Measurements from ENCODE around the gene ATG7.
"Not testable (repeated sequence)": the region's sequence is repeated elsewhere in the genome, so short reads cannot be mapped to it uniquely, and the experiment has no call there.

Gene ATG7

DNA sequence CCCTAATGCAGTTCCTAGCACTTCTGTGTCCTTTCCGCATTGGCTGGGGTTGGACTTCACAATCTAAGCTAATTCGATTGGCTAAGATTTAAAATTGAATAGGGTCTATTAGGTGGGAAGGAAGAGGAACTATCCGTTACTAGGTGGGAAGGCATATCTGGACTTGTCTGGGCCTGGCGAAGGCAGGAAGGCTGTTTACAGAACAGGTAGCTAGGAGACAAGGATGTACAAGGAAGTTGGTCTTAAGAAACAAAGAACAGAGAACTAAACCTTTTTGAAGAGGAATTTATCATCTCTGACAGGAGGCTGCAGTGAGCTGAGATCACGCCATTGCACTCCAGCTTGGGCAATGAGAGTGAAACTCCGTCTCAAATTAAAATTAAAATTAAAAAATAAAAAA lies 17.3 kb upstream of the ATG7 start:
- no peak for DNase-seq (ENCODE audit: low read depth in 2 of 2)

DNA sequence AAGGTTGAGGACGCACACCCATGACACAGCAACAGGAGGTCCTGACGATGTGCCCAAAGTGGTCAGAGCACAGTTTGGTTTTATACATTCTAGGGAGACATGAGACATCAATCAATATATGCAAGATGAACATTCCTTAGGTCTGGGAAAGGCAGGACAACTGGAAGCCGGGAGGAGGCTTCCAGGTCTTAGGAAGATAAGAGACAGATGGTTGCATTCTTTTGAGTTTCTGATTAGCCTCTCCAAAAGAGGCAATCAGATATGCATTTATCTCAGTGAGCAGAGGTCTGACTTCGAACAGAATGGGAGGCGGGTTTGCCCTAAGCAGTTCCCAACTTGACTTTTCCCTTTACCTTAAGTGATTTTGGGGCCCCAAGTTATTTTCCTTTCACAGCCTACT lies 16.7 kb upstream of the ATG7 start:
- not testable (repeated sequence) for DNase-seq (ENCODE audit: low read depth in 2 of 2)

DNA sequence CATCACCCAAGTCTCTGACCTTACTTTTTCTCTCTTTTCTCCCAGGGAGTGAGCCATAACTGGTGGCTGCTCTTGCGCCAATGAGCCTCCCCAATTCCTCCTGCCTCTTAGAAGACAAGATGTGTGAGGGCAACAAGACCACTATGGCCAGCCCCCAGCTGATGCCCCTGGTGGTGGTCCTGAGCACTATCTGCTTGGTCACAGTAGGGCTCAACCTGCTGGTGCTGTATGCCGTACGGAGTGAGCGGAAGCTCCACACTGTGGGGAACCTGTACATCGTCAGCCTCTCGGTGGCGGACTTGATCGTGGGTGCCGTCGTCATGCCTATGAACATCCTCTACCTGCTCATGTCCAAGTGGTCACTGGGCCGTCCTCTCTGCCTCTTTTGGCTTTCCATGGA lies 13.2 kb upstream of the ATG7 start:
- no peak for DNase-seq (ENCODE audit: low read depth in 2 of 2)

DNA sequence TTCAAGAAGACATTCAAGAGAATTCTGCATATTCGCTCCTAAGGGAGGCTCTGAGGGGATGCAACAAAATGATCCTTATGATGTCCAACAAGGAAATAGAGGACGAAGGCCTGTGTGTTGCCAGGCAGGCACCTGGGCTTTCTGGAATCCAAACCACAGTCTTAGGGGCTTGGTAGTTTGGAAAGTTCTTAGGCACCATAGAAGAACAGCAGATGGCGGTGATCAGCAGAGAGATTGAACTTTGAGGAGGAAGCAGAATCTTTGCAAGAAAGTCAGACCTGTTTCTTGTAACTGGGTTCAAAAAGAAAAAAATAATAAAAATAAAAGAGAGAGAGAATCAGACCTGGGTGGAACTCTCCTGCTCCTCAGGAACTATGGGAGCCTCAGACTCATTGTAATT lies 11.7 kb upstream of the ATG7 start:
- no peak for DNase-seq (ENCODE audit: low read depth in 2 of 2)

DNA sequence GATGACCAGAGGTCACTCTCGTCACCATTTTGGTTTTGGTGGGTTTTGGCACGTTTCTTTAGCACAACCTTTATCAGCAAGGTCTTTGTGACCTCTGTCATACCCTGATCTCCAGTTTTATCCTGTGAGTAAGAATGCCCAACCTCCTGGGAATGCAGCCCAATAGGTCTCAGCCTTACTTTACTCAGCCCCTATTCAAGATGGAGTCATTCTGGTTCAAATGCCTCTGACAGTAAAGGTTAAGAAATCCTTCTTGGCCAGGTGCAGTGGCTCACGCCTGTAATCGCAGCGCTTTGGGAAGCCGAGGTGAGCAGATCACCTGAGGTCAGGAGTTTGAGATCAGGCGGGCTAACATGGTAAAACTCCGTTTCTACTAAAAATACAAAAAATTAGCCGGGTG lies 3.2 kb upstream of the ATG7 start:
- no peak for DNase-seq (ENCODE audit: low read depth in 2 of 2)

DNA sequence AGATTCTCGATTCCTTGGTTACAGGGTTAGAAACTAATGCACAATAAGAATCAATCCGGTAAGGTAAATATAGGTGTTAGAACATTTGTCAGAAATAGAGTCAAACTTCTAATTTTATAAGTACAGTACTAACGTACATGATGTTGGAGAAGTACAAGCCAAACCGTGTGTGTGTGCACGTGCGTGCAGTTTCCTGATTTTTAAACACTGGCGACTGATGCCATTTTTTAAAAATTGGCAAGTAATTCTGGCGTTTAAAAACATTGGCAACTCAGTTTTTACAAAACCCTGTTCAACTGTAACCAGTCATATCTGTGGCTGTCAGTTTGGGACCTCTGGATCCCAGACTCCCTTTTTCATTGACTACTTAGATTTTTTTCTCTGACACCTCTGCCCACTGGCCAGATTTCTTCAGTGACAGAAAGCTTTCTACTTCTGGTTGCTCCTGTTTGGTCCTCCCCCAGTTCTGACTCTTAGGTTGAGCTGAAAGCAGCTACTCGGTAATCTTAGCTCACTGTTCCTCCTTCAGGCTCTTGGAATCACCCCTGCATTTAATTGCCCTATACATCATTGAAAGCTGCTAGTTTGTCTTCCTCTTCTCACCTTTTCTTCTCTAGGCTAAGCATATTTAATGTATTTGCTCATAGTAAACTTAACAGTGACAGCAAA lies 843 bp downstream of the ATG7 start:
- no peak for DNase-seq (ENCODE audit: low read depth in 2 of 2)

DNA sequence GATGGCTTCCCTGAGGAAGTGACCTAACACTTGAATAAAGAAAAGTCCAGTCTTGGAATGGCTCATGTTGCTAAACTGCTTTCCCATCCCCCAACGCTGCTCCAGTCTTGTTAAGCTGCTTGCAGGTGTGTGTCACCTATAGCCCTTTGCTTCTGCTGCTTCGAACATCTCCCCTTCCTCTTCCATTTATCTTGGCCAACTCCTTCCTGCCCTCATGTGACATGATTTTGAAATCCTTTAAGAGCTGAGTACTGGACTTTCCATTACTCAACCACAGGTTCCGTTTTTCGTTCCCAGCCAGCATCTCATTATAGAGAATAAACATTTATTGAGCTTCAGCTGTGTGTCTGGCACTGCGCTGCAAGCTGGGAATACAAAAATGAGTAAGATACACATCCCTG lies 1.7 kb downstream of the ATG7 start:
- no peak for DNase-seq (ENCODE audit: low read depth in 2 of 2)

DNA sequence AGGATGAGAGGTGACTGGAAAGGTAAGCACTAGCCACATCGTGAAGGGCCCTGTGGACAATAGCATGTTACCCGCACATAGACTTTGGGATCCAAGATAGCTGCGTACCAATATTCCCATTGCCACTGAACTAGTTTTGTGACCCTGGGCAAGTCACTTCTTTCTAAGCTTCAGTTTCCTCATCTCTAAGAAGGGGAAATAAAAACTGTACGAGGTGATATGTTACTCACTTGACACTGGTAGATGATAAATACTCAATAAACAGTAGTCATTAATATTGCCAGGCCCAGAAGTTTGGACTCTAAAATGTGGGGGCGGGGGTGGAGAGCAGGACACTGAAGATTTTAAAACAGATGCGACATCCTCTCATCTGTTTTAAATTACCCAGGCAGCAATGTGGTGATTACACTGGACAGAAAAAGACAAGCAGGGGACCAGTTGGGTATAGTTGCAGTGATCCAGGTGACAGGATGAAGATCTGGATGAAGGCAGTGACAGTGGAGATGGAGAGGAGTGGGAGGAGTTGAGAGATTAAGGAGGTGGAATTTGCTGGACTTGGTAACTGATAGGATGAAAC lies 2.5 kb downstream of the ATG7 start:
- DNase-seq (ENCODE audit: low read depth in 2 of 2): no peak

DNA sequence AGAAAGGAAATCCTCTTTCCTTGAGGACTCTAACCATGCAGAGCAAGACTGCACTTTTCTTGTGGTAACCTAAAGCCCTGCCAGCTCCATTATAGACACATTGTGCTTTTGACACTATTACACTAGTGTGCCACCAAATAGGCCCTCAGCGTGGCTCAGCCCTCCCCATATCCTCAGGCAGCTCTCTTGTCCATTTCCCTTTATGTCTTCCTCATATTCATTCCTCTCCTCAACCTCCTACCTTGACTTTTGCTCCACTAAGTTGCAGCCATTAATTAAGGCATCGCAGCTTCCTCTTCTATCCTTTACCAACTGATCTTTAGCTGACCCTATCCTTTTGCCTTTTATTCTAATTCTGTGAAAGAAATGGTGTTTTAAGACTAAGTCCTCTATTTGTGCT lies 3.7 kb downstream of the ATG7 start:
- DNase-seq (ENCODE audit: low read depth in 2 of 2): no peak

DNA sequence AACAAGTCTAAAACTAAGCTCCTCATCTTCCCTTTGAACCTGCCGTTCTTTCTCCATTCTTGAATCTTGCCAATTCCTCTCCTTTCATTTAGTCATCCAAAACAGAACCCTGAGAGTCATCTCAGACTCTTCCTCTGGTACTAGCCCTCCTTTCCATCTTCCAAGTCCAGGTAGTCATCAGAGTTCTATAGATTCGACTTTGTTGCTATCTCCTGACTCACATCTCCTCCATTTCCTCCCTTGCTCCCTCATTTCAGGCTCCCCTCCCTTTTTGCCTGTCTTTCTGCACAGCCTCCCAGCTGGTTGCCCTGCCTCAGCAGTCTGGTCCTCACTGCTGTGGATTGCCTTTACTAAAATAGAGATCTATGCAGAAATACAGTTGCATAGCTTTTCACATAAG lies 4.7 kb downstream of the ATG7 start:
- DNase-seq (ENCODE audit: low read depth in 2 of 2): no peak

DNA sequence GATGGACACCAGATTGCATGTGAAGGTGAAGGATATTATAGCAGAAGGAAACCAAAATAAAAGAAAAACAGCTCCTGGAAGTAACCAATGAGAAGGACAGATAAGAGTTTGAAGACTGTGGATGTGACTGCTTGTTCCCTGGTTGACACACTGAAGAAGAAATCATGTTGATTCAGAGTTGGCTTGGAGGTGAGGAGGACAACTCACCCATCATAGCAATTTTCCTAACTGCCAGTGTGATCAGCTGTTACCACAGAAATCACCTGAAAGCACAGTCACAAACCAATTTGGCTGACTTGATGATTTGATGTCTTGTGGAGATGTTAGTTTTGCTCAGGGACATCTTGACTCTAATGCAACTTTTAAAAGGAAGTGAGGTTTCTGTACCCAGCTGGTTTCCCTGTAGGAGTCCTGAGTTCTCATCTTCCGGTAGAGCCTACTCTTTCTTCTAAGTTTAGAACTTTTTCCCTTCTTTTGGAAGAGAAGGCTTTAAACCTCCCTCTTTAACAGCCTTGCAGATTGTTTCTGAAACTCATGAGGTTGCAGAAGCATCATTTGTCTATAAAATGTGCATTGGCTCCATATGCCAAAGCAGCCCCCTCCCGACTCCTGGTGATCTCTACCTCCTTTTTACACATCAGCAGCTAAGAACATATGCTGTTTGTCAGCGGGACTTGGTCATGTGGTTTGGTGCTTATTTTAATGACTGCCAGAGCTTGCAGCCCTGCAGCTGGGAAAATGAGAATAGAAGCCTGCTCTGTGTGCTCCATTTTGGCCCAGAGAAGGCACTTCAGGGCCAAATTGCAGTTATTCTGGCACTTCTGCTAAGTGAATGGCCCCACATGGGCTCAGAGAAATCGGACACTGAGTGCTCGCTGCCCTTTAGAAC lies 10.3 kb downstream of the ATG7 start:
- DNase-seq (ENCODE audit: low read depth in 2 of 2): no peak

DNA sequence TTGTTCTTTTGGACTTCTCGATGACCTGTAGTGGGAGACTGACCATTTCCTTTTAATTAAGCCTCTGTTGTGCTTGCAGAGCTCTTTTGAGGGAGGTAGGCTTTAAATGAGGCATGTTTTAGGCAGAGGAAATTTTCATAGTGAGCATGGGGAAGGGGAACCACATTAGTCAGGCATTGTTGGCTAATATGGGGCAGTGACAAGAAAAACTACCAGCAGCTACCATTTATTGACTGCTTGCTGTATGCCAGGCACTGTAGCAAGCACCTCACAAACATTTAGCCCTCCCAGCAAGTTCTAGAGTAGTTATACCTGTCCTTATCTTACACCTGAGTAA lies 10.9 kb downstream of the ATG7 start:
- DNase-seq (ENCODE audit: low read depth in 2 of 2): no peak

DNA sequence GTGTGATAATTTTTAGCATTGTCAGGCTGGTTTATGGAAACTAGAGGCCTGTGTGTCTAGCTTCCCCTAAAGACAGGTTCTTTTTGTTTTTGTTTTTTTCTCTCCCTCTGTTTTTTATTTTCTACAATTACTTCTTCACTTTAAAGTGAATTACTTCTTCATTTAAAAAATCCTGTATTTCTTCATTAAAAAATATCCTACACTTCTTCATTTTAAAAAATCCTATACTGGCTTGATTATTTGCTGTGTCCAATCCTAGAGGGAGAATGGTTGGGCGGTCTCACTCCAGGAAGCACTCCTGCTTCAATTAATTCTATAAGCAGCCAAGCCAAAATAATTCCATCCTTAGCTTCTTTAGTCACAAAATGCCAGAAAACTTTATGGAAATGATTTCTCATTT lies 11.8 kb downstream of the ATG7 start:
- DNase-seq (ENCODE audit: low read depth in 2 of 2): no peak

DNA sequence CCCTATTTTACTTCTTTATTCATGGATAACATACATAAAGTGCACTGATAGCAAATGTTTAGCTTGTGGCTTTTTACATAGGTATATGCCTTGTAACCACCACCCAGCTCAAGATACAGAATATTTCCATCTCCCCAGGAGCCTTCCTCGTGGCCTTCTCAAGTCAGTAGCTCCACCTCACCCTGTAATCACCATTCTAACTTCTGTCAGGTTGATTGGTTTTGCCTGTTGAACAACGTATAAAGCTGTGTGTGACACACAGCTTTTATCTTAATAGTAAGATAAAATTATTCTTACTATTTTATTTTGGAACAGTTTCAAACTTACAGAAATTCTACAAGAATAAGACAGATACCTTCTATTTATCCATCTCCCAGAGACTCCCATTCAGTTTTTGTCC lies 13.3 kb downstream of the ATG7 start:
- no peak for DNase-seq (ENCODE audit: low read depth in 2 of 2)

DNA sequence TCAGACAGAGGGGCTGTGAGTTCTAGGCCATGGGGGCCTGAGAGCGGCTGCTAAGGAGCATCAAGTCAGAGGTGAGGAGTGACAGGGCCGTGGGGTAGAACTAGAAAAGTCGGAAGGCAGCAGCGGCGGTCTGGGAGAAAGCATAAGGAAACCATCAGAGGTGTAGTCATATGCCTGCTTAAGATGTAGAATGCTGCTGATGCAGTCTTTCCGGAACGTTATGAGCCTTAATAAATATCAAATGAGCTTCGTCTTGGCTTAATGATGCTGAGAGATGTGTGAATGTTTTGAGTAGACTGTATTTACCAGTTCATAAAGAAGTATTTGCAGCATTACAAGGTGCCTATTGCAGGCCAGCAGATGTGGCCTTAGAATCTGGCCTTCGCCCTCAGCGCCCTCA lies 15.2 kb downstream of the ATG7 start:
- no peak for DNase-seq (ENCODE audit: low read depth in 2 of 2)

DNA sequence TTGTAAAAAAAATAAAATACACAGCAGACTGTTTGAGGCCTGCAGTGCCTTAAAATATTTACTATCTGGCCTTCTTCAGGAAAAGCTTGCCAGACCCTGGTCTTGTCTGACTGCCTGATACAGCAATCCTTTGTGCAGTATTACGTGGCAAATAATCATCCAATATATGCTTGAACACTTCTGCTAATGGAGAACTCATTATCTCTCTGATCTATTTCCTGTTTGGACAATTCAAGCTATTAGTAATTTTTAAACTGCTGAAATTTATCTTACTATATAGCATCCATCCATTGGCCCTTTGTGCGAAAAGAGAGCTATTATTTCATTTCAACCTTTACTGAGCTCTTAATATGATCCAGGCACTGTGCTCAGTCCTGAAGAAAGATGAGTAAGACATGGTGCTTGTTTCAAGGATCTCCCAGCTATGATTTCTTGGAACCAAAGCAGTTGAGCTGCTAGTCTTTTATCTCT lies 15.9 kb downstream of the ATG7 start:
- no peak for DNase-seq (ENCODE audit: low read depth in 2 of 2)

DNA sequence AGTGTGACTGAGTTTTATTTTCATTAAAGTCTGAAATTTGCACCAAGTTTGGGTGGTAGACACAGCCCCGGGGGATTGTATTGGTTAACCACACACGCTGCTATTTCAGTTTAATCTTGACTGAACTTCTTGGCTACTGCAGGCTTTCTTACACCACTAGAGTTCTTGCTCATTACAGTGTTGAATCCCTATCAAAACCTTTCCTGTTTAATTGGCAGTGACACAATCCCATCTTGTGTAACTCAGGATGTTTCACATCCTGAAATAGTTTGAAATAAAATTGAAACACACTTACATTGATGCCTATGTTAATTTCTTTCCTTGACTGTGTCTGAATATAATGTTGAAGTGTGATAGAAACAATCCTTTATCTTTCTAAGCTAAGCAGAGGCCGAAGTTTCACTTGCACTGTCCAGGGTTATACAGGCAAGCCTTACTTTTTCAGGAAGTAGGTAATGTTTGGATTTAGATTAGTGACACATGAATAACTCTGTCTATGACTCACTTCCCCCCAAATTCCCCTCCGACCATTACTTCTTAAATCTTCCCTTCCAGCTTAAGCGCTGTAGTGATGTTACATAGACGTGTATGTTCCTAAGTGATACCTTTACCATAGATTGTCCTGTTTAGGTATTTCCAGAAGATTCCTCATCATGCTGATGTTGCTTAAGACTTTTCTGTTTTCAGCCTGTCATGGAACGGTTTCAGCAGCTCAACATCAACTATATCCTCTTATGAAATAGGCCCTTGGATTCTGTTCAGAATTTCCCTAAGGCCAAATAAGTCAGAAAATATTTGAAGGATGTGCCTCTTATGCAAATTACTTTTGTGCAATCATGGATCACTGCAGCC lies 16.8 kb downstream of the ATG7 start:
- no peak for DNase-seq (ENCODE audit: low read depth in 2 of 2)

DNA sequence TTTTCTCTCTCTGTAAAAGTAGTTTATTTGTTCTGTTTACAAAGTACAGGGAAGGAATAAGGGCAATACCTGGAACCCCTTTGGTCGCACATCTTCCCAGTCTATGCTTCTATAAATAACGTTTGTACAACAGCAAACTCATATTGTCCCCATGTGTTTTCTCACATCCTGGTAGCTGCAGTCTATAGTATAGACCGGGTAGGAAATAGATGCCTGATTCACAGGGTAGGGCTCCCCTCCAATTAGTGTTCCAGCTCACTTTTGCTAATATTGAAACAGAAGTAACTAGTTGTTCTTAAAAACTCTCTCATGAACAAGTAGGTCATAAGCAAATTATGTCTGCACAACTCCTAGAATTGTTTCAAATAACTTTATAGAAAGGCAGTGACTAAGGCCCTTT lies 17.7 kb downstream of the ATG7 start:
- no peak for DNase-seq (ENCODE audit: low read depth in 2 of 2)

DNA sequence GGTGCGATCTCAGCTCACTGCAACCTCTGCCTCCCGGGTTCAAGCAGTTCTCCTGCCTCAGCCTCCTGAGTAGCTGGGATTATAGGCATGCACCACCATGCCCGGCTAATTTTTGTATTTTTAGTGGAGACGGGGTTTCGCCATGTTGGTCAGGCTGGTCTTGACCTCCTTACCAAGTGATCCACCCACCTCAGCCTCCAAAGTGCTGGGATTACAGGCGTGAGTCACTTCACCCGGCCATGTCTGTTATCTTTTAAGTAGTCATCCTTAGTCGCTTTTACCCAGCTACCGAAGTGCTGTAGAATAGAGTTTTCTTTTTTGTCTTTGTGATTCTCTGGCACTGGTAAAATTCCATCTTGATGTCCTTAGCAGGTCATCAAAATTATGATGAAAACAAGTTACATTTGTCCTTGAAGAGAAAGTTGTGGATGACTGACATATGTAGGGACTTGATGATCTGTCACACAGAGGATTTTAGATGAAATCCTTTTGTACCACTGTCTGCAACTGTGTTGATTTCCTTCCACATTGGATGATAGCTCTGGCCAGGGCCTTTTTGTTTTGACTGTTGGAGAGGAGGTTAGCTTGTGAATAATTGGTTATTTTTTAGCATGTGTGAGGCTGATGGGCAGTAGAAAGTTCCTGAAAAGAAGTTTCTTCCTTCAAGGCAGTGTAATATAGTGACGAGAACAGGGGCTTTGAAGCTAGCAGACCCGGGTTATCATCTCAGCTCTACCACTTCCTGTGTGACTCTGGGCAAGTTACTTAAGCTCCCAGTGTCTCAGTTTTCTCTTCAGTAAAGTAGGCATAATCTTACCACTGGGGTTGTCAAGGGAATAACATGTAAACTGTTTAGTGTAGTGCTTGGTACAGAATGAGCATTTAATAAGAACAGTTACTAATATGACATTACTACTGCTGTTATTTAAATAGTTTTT lies 18.8 kb downstream of the ATG7 start:
- DNase-seq (ENCODE audit: low read depth in 2 of 2): no peak

DNA sequence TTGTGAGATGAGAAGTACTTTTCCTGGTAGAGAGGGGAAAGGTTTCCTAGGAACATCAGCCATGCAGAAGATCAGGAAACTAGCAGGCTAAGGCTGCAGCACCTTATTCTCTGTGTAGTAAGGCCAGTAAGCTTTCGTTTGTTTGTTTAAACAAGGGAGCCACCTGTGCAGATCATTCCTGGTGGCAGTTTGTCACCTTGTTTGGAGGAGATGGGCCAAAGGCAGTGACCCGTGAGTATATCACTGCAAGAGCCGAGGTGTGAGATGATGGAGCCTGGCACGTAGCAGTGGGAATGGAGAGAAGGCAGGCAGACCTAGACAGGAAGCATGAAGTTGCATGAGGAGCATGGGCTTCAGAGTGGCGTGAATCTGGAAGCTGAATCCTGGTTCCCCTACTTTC lies 19.6 kb downstream of the ATG7 start:
- DNase-seq (ENCODE audit: low read depth in 2 of 2): no peak

DNA sequence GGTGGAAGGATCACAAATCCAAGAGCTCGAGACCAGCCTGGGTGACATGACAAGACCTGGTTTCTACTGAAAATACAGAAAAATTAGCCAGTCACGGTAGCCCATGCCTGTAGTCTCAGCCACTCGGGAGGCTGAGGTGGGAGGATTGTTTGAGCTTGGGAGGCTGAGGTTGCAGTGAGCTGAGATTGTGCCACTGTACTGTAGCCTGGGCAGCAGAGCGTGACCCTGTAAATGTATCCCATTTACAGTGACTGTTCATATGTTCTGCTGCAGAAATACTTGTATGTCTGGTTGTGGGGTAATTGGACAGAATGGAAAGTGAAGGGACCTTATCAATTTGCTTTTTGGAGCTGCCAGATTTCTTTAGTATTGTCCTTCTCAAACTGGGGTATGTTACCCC lies 24.9 kb downstream of the ATG7 start:
- no peak for DNase-seq (ENCODE audit: low read depth in 2 of 2)

Measured in stimulated activated CD8-positive, alpha-beta memory T cell treated with anti-CD3 and anti-CD28 coated beads, Interleukin-2, amount 100 ng/mL, for 48 hours (primary cell).